SK-N-SH (cell line): Measurements from ENCODE around the gene CELF4. TPM values are rescaled to one million over a fixed set of nuclear protein-coding genes. Genes with fewer than 3 reads are reported as not detected.

Source experiments
- CTCF ChIA-PET: fragments of 300-600, 350-600 bp; formaldehyde crosslinking; extraction: SDS; loops from one replicate; lab custom pipeline; 2021; lab: Yijun Ruan, JAX
- POLR2A ChIA-PET: fragments of 350-600 bp; sonication (Branson Sonifier 250); formaldehyde crosslinking; extraction: SDS; loops from one replicate; lab custom pipeline; 2020; ENCODE audit warnings: antibody characterized with exemption, inconsistent platforms; lab: Yijun Ruan, JAX
- DNase-seq: peaks from one replicate; pipeline ENCODE4 v3.0.0; 2012
- H2AFZ ChIP-seq: fragments of 200-600 bp; sonication (generic); 2 replicates; pipeline ENCODE4 v1.8.1; 2016; ENCODE audit warnings: antibody characterized with exemption, mild to moderate bottlenecking, low read depth
- H3F3A ChIP-seq: fragments of 200-600 bp; sonication (generic); replicated peaks from 2 replicates; pipeline ENCODE3; 2016; ENCODE audit warnings: antibody characterized with exemption, mild to moderate bottlenecking; ENCODE audit not compliant: insufficient read depth
- H3K27ac ChIP-seq, 2 experiments: fragments of 200-500 bp in 1 of 2; fragments of 200-600 bp in 1 of 2; sonication (Bioruptor generic) in 1 of 2; sonication (generic), shearing (Covaris generic) in 1 of 2; 2 replicates each; pipeline versions ENCODE4 v1.5.1 to v1.6.1; 2014 to 2016; ENCODE audit warnings: low read depth in 2 of 2, inconsistent platforms in 1 of 2, low read length in 1 of 2, mild to moderate bottlenecking in 1 of 2, mixed read lengths in 1 of 2
- H3K27me3 ChIP-seq: fragments of 200-600 bp; sonication (generic), shearing (Covaris generic); 2 replicates; pipeline ENCODE4 v1.6.1; 2016; ENCODE audit warnings: mixed run types; ENCODE audit not compliant: insufficient read depth
- H3K36me3 ChIP-seq, 2 experiments: fragments of 200-500 bp in 1 of 2; fragments of 200-600 bp in 1 of 2; sonication (Bioruptor generic) in 1 of 2; sonication (generic) in 1 of 2; replicated peaks in 1 of 2; 2 replicates each; pipeline versions ENCODE3 to v1.5.1; 2014 to 2016; ENCODE audit warnings: low read length in 1 of 2, mild to moderate bottlenecking in 1 of 2; ENCODE audit not compliant: insufficient read depth in 2 of 2, control insufficient read depth in 1 of 2
- H3K4me1 ChIP-seq, 2 experiments: fragments of 200-500 bp in 1 of 2; fragments of 200-600 bp in 1 of 2; sonication (Bioruptor generic) in 1 of 2; sonication (generic), shearing (Covaris generic) in 1 of 2; 2 replicates each; pipeline versions ENCODE4 v1.5.1 to v1.6.1; 2014 to 2016; ENCODE audit warnings: low read depth in 1 of 2, low read length in 1 of 2, mixed run types in 1 of 2; ENCODE audit not compliant: insufficient read depth in 2 of 2, control insufficient read depth in 1 of 2
- H3K4me2 ChIP-seq: fragments of 200-600 bp; sonication (generic), shearing (Covaris generic); 2 replicates; pipeline ENCODE4 v1.6.1; 2017; ENCODE audit warnings: mixed run types
- H3K4me3 ChIP-seq, 2 experiments: fragments of 200-500 bp in 1 of 2; fragments of 200-600 bp in 1 of 2; sonication (Bioruptor generic) in 1 of 2; sonication (generic), shearing (Covaris generic) in 1 of 2; 2 replicates each; pipeline versions ENCODE4 v1.5.1 to v1.8.1; 2014 to 2016; ENCODE audit warnings: low read depth in 2 of 2, inconsistent platforms in 1 of 2, low read length in 1 of 2, mild to moderate bottlenecking in 1 of 2, mixed read lengths in 1 of 2, moderate library complexity in 1 of 2
- H3K79me2 ChIP-seq: fragments of 200-600 bp; sonication (generic); 2 replicates; pipeline ENCODE4 v1.8.1; 2017; ENCODE audit warnings: mild to moderate bottlenecking; ENCODE audit not compliant: insufficient read depth
- H3K9ac ChIP-seq: fragments of 200-600 bp; sonication (generic); 2 replicates; pipeline ENCODE4 v1.6.1; 2017; ENCODE audit warnings: mixed run types
- H3K9me2 ChIP-seq: fragments of 200-600 bp; sonication (generic); 2 replicates; pipeline ENCODE4 v1.6.1; 2017; ENCODE audit warnings: mixed run types
- H3K9me3 ChIP-seq: fragments of 200-600 bp; sonication (generic); 2 replicates; pipeline ENCODE4 v1.6.1; 2017; ENCODE audit warnings: mixed run types, mild to moderate bottlenecking, moderate library complexity
- H4K20me1 ChIP-seq: fragments of 200-600 bp; sonication (generic); 2 replicates; pipeline ENCODE4 v1.6.1; 2017; ENCODE audit warnings: mild to moderate bottlenecking, mixed run types; ENCODE audit not compliant: insufficient read depth
- ELF1 ChIP-seq: IDR thresholded peaks from 2 replicates; pipeline ENCODE4 v1.4.0; 2012
- EP300 ChIP-seq, 2 experiments: IDR thresholded peaks; 2 replicates each; pipeline versions ENCODE4 v1.4.0 to v1.6.1; 2012; ENCODE audit warnings: borderline replicate concordance in 1 of 2, low read depth in 1 of 2, low read length in 1 of 2
- GABPA ChIP-seq: IDR thresholded peaks from 2 replicates; pipeline ENCODE4 v1.4.0; 2012; ENCODE audit warnings: low read depth, mild to moderate bottlenecking
- GATA2 ChIP-seq: sonication (generic); formaldehyde crosslinking; IDR thresholded peaks from 2 replicates; pipeline ENCODE4 v1.5.0; 2020; ENCODE audit warnings: mild to moderate bottlenecking, missing genetic modification reagents
- IRF3 ChIP-seq: fragments of 150-350 bp; IDR thresholded peaks from 2 replicates; pipeline ENCODE4 v1.6.1; 2016; ENCODE audit warnings: mild to moderate bottlenecking, low read depth, low read length
- JUND ChIP-seq: IDR thresholded peaks from 2 replicates; pipeline ENCODE4 v1.4.0; 2012
- MAX ChIP-seq: IDR thresholded peaks from 2 replicates; pipeline ENCODE4 v1.4.0; 2012; ENCODE audit warnings: low read depth
- MEF2A ChIP-seq: IDR thresholded peaks from 2 replicates; pipeline ENCODE4 v1.4.0; 2012; ENCODE audit warnings: low read depth, borderline replicate concordance
- RCOR1 ChIP-seq: fragments of 150-350 bp; IDR thresholded peaks from 2 replicates; pipeline ENCODE4 v1.6.1; 2017; ENCODE audit warnings: antibody characterized with exemption, low read length
- RFX5 ChIP-seq: IDR thresholded peaks from 2 replicates; pipeline ENCODE4 v1.6.1; 2012; ENCODE audit warnings: mild to moderate bottlenecking, improper control_type of control experiment, low read length
- RXRA ChIP-seq: IDR thresholded peaks from 2 replicates; pipeline ENCODE4 v1.4.0; 2012; ENCODE audit warnings: low read depth, mild to moderate bottlenecking, borderline replicate concordance
- SMC3 ChIP-seq: IDR thresholded peaks from 2 replicates; pipeline ENCODE4 v1.6.1; 2012; ENCODE audit warnings: low read depth, low read length, improper control_type of control experiment
- TCF12 ChIP-seq: IDR thresholded peaks from 2 replicates; pipeline ENCODE4 v1.4.0; 2012
- TEAD4 ChIP-seq: IDR thresholded peaks from 2 replicates; pipeline ENCODE4 v1.4.0; 2012; ENCODE audit warnings: mild to moderate bottlenecking, borderline replicate concordance; ENCODE audit not compliant: insufficient read depth
- WGBS: methylation state at CpG from one replicate; pipeline ENCODE4 v1.1.6; 2017; ENCODE audit warnings: low lambda C conversion rate; 5-methylcytosine and 5-hydroxymethylcytosine counted together
- polyA plus RNA-seq, 3 experiments: library from polyadenylated mRNA; depleted of rRNA; stranded (reverse); fragments of >200 nt; gene quantifications; 2 replicates each; pipeline ENCODE4 v1.2.3, GENCODE V29; 2012
- TF ChIP-seq, protein P1 (sequence below): fragments of 150-350 bp; IDR thresholded peaks from 2 replicates; pipeline ENCODE4 v1.6.1; 2017; ENCODE audit warnings: antibody characterized with exemption, low read length, low read depth, borderline replicate concordance
- TF ChIP-seq, protein P2 (sequence below): IDR thresholded peaks from 2 replicates; pipeline ENCODE4; 2012

CELF4 gene
- polyA plus RNA-seq, 1 of the 3 experiments (the other 2 are of a cell fraction), result 0.26 TPM

- DNase-seq, result no peak
- Histone ChIP-seq H3K27ac (no peak overlapping the region), H3K4me2 (no peak overlapping the region), H3K9me3 (no peaks in the 10 kb centered on the region), H3K9me2 (no peaks in the 10 kb centered on the region), H3K4me1 (no peaks in the 10 kb centered on the region; a peak in 1 of 4 replicates), H3K27me3 (no peaks in the 10 kb centered on the region), H3K36me3 (no peaks in the 10 kb centered on the region), H2AFZ (no peak overlapping the region), H3K9ac (no peak overlapping the region), H3K79me2 (no peaks in the 10 kb centered on the region), H4K20me1 (no peaks in the 10 kb centered on the region), H3F3A (no peaks in the 10 kb centered on the region), H3K4me3 (no peak overlapping the region)
- TF ChIP-seq, protein P1, sequence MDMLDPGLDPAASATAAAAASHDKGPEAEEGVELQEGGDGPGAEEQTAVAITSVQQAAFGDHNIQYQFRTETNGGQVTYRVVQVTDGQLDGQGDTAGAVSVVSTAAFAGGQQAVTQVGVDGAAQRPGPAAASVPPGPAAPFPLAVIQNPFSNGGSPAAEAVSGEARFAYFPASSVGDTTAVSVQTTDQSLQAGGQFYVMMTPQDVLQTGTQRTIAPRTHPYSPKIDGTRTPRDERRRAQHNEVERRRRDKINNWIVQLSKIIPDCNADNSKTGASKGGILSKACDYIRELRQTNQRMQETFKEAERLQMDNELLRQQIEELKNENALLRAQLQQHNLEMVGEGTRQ, result no peak
- TF ChIP-seq EP300 (IDR thresholded peaks at IDR 0.05; ENCODE audit: borderline replicate concordance in 1 of 2, low read depth in 1 of 2, low read length in 1 of 2) (no peak), MEF2A (no peak), TCF12 (no peak), TEAD4 (no peak), JUND (no peak), GATA2 (no peak), ELF1 (no peak), RFX5 (no peak), RCOR1 (no peak)
- TF ChIP-seq, protein P2, sequence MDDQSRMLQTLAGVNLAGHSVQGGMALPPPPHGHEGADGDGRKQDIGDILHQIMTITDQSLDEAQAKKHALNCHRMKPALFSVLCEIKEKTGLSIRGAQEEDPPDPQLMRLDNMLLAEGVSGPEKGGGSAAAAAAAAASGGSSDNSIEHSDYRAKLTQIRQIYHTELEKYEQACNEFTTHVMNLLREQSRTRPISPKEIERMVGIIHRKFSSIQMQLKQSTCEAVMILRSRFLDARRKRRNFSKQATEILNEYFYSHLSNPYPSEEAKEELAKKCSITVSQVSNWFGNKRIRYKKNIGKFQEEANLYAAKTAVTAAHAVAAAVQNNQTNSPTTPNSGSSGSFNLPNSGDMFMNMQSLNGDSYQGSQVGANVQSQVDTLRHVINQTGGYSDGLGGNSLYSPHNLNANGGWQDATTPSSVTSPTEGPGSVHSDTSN, result no peak
- ChIA-PET POLR2A (no interaction called here), CTCF (interaction anchor here (1.2 kb wide), 1 partner anchor 47 kb away, joined by 3 read pairs; no protein-coding TSS in a partner anchor)
- 88% methylated on average over 21 of the region's 32 CpGs for WGBS
These were observed 290.3 kb downstream of the CELF4 start for GRCh38 chr18:37275237-37275741.

DNA sequence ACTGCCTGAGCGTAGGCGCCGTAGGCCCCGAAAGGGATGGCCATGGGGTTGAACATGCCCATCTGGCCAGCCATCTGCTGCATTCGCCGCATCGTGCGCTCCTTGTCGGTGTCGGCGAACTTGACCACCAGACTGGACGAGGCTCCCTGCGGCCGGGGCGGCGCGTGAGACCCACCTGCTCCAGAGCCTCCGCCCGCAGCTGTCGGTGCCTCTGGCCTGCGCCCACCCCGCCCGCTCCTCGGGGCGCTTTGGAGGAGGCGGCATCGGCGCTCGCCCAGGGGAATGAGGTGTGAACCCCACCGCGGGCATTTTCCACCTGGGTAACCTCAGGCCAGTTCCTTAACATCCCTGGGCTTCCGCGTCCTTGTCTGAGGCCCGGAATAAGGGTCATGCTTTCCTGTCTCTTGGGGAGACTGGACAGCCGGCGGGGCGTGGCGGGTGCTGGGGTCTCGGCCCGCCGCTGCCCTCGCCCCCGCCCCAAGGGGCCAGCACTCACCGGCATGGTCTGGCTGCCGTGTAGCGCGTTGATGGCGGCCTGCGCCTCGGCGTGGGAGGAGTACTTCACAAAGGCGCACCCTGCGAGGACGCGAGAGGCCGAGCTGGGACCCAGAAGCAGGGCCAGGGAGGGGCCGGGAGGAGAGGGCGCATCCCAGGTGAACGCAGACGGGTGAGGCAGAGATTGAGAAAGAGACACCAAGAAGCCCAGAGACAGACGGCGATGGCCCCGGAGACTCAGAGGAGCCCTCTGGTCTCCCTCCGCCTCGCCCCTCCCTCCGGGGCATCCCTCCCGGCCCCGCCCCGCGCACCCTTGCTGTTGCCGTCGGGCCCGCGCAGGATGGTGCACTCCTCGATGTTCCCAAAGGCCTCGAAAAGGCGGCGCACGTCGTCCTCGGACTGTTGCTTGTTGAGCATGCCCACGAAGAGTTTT is 291.0 kb downstream of the CELF4 start:
- Histone ChIP-seq H3K4me1 (no peaks in the 10 kb centered on the region; a peak in 1 of 4 replicates), H3K27ac (no peak overlapping the region), H3F3A (no peaks in the 10 kb centered on the region), H3K4me3 (no peak overlapping the region), H3K27me3 (no peaks in the 10 kb centered on the region), H3K9me2 (no peaks in the 10 kb centered on the region), H3K79me2 (no peaks in the 10 kb centered on the region), H2AFZ (no peak overlapping the region)
- WGBS, result 88% methylated on average over 44 of the region's 82 CpGs
- POLR2A ChIA-PET, result no interaction called here
- no peak for DNase-seq
- TF ChIP-seq IRF3, result no peak
- no peak for TF ChIP-seq GABPA
- no peak for TF ChIP-seq GATA2
- no peak for TF ChIP-seq MAX
- no peak for TF ChIP-seq RXRA
- TF ChIP-seq SMC3, result no peak
- no peak for TF ChIP-seq JUND
- TF ChIP-seq, all 33 proteins: peak for 0
- H3K9me3 ChIP-seq, result no peaks in the 10 kb centered on the region
- H3K9ac ChIP-seq, result no peak overlapping the region
- no peaks in the 10 kb centered on the region for H4K20me1 ChIP-seq
- H3K4me2 ChIP-seq, result no peak overlapping the region
- no peaks in the 10 kb centered on the region for H3K36me3 ChIP-seq
- CTCF ChIA-PET, result no interaction called here
